Activated T-helper 1 cell treated with Interleukin-2 at 50 U/mL for 16 hours (primary cell): ENCODE results near the gene AMZ1.

ENCODE experiments used
- DNase-seq: peaks from one replicate; pipeline ENCODE4 v3.0.0-alpha.2; 2020; ENCODE audit warnings: low read depth

AMZ1 gene

DNA sequence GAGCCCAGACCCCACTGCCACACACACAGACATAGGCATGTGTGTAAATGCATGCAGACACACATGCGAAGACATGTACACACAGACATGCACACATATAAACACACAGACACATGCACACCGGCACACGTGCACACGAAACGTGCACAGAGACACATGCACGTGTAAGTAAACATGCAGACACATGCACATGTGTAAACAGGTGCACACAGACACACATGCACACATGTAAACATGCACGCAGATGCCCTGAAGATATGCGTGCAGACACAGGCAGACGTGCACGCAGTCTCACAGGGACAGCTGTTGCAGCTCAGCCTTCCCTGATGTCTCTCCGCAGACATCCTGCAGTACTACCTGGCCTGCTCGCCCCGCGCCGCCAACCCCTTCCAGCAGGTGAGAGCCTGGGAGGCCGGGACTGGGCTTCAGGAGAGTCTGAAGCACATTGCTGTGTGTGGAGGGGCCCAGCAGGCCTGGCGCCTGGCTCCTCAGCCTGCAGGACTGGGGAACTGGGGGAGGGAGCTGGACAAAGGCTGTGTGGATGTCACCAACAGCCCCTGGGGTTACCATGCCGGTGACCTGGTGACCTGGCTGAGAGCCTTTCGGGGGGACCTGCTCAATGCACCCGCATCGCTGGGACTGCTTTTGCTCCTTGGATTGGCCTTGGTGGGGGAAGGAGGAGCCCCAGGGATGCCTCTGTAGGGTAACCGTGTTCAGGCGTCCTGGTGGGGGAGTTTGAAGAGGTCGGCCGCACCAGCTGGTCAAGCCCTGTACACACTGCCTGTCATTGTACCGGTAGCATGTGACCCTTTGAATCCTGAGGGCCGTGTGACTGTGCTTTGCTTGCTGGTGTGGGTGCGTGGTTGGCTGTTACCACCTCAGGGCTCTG, 35.9 kb upstream of the AMZ1 start:
- DNase-seq = no peak

DNA sequence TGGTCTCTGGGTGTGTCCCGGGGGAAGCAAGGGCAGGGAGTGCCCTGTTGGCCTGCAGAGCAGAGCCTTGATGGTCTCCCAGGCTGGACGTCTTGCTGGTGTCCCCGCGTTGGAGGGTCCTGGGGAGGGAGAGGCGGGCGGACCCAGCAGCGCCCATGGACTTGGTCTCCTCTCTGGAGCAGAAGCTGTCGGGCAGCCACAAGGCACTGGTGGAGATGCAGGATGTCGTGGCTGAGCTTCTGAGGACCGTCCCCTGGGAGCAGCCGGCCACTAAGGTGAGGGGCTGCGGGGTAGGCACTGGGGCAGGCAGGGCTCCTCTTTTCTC, 35.3 kb upstream of the AMZ1 start:
- DNase-seq = no peak

DNA sequence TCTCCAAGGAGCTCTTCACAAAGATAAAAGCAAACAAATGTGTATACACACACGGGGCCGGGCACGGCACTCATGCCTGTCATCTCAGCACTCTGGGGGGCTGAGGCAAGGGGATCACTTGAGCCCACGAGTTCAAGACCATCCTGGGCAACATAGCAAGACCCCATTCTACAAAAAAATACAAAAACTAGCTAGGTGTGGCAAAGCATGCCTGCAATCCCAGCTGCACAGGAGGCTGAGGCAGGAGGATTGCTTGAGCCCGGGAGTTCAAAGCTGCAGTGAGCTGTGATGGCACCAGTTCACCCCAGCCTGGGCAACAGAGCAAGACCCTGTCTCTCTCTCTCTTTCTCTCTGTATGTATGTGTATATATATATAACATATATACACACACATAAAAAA, 33.9 kb upstream of the AMZ1 start:
- DNase-seq = no peak

DNA sequence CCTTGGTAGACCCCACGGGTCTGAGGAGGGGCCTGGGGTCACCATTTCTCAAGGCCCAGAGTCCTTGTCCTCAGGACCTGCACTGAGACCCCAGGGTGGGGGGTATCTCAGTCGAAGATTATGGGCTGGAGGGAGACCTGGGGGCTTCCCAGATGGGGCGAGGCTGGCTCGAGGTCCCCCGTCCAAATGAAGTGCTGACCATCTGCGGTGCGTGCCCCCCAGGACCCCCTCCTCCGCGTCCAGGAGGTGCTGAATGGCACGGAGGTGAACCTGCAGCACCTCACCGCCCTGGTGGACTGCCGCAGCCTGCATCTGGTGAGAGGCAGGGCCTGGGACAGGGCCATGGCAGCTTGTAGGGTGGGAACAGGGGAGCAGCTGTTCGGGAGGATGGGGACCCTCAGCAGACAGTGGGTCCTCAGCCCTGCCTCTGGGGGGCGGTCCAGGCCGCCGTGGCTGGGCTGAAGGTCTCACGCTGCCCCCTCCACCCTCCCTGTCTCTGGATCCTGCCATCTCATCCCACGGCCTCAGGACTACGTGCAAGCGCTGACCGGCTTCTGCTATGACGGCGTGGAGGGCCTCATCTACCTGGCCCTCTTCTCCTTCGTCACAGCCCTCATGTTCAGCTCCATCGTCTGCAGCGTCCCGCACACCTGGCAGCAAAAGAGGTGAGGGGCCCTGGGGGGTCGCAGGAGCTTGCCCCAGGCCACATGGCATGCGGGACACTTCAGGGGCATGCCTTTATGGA, 32.0 kb upstream of the AMZ1 start:
- no peak for DNase-seq

DNA sequence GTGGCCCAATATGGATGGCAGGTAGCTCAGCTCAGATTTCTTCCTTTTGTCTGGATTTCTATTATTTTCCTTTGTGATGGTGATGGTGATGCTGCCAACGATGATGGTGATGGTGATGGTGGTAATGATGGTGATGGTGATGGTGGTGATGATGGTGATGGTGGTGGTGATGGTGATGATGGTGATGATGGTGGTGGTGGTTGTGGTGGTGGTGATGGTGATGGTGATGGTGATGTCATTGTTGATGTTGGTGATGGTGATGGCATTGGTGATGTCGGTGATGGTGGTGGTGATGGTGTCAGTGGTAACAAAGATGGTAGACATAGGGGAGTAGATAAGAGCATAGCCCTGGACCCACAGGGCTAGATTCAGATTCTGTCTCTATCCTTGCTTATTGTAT, 30.8 kb upstream of the AMZ1 start:
- no peak for DNase-seq

DNA sequence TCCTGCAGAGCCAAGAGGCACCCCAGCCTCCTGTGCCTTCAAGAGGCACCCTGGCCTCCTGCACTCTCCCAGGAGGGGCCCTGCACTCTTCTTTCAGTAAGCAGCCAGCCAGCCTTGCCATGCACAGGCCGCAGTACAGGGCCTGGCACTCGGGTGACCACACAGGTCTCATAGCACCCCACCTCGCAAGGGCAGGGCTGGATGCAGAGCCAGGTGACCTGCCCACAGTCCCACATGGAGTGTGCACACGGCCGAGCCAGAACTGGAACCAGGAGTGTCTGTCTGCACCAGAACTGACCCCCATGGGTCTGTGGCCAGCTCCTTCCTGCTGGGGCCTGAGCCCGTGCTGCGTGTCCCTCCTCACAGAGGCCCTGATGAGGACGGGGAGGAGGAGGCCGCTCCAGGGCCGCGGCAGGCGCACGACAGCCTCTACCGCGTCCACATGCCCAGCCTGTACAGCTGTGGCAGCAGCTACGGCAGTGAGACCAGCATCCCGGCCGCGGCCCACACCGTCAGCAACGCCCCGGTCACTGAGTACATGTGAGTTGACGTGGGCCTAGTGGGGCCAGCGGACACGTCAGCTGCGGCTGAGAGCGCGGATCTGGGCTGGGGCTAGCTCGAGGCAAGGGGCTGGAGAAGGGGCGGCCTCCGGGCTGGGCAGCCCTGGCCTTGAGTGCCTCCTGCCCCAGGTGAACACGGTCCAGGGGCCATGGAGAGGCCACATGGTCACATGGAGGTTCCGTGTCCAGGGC, 29.9 kb upstream of the AMZ1 start:
- DNase-seq = no peak

DNA sequence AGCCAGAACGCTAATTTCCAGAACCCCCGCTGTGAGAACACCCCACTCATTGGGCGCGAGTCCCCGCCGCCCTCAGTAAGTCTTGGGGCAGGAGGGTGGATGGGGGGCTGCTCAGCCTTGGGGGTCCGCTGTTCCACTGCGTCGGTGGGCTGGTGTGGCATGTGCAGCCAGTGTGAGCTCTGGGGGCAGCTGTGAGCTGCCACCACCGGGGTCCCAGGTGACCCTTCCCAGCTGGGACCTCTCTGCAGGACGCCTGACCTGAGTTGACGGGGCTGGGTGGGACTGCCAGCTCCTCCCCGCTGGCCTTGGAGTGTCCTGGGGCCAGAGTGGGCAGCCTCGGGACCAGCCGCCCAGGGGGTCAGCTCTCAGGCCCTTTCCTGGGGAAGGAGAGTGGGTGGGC, 29.1 kb upstream of the AMZ1 start:
- DNase-seq = no peak

DNA sequence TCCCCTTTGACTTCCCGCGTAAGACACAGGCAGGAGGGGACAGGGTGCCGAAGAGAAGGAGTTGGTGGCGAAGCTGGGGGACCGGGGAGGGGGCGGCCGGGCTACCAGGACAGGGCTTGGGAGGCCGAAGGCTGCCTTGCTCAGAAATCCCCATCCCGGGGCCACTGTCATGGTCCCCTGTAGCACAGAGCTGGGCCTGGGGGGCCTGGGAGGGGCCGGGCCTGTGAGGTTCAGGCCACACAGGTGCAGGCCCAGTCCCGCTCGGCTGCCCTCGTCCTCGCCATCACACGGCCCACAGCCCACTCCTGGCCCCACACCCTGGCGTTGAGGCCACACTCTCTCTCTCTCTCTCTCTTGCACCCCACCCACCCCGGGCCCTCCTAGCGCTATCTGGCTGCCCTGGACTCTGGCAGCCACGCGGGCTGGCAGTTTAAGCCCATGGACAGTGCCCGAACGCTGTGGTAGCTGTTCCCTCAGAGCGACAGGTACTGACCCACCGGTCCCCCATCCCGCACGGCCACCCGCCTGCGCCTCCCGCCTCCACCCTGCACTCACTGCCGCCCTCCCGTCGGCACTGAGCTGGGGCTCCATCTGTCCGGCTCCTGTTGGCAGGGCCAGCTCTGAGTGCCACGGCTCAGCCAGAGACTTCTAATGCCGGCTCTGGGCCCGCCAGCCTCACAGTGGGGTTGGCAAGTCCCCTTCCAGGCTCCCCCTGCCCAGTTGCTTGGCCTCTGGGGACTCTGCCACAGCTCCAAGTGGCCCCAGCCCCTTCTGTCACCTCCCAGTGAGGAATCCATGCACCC, 28.2 kb upstream of the AMZ1 start:
- DNase-seq = no peak

DNA sequence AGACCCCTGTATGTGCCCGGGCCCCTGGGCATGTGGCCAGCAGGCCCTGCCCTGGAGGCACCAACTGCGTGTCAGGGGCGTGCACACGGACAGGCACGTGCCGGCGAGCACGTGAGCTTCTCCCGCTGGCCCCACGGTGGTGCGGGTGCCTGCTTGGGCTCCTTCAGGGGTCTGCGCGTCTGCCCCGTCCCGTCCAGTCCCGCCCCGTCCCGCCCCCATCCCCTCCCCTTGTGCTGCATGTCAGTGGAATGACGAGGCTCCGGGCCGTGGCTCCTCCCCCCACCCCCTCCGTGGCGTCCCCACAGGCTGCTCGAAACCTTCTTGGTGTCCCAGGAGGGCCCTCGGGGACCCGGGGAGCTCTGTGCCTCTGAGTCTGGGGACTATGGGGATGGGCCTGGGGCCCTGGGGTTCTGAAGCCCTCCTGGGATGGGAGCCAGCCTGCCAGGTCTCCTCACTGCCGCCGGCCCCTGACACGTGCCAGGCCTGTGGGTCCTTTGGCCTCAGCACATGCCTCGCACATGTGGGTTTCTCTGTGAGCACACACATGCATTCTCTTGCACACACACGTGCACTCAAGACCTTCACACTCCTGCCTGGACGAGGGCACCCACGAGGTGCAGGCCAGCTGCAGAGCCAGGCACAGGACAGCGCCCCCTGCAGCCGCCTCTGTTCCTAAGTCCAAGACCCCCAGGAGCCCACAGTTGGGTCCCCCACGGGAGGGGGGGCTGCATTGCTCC, 27.5 kb upstream of the AMZ1 start:
- DNase-seq = no peak

DNA sequence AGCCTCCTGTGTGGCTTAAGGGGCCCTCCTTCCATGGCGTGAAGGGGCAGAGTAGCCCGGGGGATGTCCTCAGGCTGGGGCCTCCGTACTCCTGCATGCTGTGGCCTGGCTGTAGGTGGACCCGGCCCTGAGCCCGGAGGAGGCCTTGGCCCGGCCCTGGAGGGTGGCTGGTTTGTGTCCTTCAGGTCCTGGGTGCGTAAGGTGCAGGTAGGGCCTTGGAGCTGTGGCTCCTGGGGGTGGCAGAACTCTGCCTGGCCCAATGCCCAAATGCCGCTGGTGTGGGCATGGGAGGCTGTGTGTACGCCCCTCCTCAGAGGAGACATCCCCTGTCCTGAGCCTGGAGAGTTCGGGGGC, 26.9 kb upstream of the AMZ1 start:
- DNase-seq = no peak

DNA sequence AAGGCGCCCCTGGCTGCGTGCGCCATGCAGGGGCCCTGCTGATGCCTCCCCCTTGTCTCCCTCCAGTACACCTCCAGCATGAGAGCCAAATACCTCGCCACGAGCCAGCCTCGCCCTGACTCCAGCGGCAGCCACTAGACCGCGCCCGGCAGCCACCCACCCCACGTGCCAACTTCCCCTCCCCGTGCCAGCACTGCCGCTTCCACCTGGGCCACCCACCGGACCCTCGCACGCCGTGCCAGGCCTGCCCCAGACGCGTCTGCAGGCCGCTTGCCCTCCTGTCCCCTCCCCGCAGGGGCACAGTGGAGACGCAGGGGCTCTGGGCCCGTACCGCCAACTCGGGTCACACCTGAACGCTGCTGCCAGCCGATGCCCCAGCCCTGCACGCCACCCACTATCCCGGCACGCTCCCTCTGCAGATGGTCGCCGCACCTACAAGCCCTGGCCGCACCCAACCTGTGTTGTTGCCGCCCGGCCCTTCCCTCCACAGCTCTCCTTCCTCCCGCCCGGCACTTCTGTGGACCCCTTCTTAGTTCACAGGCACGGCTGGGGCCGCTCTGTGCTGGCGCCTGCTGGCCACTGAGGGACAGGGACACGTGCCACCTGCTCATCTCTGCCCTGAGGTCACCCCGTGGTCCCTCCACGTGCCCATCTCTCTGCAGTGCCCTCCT, 26.3 kb upstream of the AMZ1 start:
- DNase-seq = no peak

DNA sequence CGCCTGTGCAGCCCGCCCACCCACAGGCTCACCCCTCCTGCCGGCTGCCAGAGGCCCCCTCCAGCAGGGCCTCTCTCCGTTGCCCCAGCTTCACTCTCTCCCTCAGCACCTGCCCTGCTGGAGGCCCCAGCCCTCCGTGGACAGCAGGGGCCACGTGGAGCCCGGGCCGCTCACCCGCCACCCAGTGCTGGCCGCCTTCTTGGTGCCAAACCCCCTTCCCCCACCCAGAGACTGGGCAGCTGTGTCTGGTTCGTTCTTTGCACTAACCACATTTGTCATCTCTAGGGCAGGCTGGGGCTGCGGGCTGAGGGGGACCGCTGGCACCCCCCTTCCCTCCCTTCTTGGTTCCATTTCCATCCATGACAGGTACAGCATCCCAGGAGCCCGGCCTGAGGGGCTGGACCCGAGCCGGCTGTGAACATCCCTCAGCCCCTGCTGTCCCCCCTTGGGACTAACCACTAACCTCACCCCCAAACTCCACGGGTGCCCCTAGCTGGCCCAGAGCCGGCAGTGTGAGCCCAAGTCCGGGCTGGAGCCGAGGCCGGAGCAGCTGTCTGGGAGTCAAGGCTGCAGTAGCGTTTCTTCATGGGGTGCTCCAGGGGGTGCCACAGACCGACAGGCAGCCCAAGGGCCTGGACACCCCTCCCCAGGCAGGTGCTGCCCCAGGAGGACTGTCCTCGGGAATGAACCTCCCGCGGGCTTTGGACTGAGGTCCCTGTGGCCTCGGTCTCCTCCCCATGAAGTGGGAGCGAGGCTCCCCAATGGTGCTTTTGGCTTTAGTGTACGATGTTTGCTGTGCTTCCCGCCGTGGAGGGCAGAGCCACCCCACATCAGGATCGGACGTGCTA, 25.5 kb upstream of the AMZ1 start:
- DNase-seq = no peak

DNA sequence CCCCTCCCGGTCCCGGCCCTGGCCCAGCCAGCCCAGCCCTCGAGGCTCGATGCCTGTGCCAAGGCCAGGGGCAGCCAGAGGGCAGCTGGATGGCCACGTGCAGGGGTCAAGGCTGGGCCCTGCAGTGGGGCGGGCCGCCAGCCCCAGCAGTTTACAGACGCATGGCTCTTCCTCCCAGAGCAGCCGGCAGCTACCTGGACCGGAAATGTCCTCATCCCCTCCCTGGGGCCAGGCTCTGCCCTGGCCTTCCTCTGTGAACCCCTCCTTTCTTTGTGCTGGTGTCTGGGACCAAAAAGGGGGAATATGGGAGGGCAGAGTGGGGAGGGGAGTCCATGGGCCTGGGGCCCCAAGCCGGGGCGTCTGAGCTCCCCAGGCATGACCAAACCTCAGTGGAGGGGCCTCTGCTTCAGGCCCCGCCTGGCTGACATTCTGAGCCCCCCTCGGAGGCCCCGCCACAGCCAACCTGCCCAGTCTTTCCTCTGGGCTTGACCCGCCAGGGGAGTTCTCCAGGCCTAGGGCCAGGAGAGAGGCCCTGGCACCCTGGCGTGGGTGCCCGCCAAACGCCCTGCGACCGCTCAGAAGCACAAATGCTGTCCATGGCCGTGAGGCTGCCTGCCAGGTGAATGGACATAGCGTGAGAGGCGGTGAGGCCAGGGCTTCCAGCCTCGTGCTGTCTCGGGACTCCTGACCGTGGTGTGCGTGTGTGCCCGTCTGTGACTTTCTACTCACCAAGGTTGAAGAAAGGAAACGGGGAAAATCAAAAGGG, 24.7 kb upstream of the AMZ1 start:
- no peak for DNase-seq

DNA sequence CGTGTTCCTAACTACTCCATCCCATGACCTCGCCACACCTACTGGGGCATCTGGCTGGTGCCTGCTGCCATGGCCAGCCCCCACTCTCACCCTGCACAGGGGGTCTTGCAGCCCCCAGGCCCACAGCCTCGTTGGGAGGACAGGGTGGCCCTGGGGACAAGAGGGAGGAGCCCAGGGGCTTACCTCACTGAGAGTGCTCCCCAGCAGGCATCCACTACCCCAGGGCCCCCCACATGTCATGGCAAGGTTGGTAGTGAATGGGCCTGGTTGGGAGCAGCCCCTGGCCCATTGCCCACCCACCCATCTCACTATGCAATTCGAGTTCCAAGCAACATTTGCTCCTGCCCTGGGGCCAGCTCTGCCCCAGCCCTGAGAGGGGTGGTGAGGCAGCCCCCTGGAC, 24.0 kb upstream of the AMZ1 start:
- DNase-seq = no peak

DNA sequence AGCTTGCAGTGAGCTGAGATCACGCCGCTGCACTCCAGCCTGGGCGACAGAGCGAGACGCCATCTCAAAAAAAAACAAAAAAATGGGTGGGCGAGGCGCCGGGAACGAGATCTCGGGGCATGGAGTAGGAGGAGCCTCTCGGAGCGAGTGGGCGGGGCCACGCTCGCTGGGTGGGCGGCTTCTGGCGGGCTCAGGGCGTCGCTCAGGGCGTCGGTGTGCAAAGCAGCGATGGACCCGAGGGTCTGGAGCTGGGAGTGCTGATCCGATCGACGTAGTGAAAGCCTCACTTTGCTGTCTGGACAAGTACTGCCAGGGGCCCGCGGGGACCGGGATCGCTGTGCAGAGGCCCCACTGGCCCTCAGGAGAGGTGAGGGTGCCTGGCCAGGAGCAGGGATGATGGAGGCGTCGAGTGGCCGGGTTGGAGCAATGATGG, 22.6 kb upstream of the AMZ1 start:
- no peak for DNase-seq

DNA sequence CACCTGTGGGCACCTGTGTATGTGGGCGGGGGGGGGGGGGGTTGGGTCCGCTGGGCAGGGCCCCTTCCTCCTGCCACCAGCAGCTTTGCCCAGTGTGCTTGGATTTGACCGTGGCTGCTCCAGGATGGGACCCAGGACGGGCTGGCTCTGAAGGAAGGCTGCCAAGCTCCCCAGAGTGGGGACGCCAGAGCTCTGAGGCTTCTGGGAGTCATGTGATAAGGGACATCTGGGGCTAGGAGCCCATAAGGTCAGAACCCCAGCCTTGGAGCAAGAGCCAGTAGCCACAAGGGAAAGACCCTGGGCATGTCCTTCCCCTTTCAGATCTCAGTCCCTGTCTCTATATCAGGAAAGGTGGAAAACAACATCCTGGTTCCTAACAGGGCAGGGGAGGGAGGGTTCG, 21.8 kb upstream of the AMZ1 start:
- DNase-seq = no peak

DNA sequence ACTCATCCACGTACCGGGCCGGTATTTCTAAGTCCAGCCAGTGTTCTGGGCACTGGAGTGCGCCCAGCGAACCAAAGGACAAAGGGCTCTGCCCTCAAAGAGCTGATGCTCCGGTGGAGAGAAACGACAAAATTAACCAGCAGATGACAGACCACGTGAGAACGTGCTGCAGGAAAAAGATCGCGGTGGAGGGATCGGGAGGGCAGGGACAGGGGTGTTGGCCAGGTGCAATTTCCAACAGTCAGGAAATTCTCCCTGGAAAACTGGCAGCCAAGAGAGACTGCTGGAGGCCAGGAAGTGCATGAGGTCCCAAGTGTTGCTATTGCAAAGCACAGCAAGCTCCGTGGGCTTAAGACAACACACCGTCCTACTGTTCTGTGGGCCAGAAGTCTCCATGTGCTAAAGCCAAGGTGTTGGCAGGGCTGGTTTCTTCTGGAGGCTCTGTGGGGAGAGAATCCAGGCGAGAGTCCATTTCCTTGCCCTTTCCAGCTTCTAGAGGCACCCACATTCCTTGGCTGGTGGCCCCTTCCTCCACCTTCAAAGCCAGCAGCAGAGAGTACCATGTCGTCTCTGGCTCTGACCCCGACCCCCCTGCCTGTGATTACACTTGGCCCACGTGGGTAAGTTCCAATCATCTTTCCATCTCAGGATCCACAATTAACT, 21.3 kb upstream of the AMZ1 start:
- no peak for DNase-seq

DNA sequence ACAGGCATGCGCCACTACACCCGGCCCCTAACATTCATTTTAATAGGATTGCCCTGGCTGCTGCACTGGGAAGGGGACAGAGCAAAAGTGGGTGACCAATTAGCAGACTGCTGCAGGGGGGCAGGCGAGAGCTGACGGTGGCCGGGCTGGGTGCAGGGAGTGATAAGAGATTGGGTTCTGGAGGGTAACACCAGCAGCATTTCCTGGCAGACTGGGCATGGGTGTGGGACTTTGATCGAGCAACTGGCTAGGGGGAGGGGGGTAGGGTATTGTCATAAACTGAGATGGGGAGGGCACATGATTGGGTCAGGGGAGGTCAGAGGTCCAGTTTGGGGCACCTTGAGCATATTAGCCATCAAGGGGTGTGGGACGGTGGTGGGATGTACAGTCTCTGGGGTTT, 20.2 kb upstream of the AMZ1 start:
- DNase-seq = no peak

DNA sequence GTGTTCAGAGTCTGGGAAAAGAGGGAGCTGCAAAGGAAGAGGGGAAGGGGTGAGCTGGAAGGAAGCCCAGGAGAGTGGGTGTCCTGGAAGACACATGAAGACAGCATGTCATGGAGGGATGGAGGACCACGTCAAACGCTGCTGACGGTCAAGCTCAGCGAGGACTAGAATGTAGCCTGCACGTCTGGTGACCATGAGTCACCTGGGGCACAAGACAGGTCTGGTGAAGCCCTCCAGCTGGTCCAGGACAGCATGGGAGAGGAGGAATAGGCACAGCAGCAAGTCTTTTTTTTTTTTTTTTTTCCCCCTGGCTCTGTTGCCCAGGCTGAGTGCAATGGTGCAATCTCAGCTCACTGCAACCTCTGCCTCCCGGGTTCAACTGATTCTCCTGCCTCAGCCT, 19.6 kb upstream of the AMZ1 start:
- DNase-seq = no peak
